Daoy (cell line): Measurements from ENCODE around the gene CD247. TPM values are rescaled to one million over a fixed set of nuclear protein-coding genes. Genes with fewer than 3 reads are reported as not detected.
A peak's percentile ranks its signal among the peaks of the same experiment; 100 is the strongest.

Experiments used
- DNase-seq: peaks from one replicate; pipeline ENCODE4 v3.0.0-alpha.2; 2015; ENCODE audit warnings: low read depth
- total RNA-seq: library from RNA; depleted of rRNA; stranded (reverse); fragments of >200 nt; shearing (Covaris generic); gene quantifications from 2 replicates; pipeline ENCODE4 v1.2.3, GENCODE V29; 2014; rRNA removed

Gene CD247
- total RNA-seq, 1 experiment from 2014 or later: 1.5 TPM

DNA sequence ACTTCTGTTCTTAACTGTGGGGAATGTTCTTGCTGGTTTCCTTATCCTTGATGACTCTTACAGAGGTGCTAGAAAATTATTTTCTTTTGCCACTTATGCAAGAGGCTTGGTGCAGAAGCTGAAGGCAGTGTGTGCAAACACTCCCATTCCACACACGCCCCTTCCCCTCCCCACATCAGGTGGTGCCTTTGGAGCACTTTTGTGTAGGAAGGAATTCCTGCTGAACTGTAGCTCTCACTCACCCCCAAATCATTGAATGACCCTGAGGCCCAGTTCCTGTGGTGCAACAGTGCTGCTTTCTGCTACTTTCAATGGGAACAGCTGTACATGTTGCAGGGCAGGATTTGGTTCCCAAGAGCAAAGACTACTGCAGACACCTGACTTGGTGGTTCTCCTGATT lies 101.8 kb downstream of the CD247 start:
- DNase-seq: no peak

DNA sequence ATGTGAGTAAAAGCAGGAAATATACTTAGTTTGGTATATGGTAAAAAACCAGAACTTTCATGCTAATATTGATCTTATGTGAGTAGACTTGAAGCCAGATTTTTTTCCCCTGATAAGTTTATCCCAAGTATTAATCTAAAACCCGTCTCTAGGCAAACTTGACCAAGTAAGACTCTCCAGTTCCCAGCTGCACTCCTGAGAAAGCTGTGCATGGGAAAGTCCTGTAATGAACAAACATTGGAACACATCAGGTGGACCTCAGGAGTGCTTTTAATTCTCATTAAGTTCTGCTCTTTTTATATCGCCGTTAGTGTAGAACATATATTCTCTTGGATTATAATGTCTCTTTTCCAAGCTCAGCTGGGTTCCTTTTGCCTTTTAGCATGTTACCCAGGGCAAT lies 105.0 kb downstream of the CD247 start:
- DNase-seq: no peak

DNA sequence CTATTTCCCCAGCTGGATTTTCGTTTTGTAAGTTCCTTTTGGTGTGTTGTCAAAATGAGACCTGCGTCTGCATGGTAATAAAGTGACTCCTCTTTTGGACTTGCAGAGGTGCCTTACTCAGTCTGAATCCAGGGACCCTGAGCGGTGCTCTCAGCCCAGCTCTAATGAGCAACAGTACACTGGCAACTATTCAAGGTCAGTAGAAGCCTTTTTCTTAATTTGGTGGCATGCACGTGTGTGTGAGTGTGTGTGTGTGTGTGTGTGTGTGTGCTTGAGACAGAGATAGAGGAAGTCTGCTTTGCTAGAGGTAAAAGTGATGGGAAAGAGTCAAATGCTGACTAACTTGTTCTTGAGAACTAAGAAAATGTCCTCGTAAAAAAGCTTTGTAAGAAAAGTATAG lies 105.4 kb downstream of the CD247 start:
- no peak for DNase-seq

DNA sequence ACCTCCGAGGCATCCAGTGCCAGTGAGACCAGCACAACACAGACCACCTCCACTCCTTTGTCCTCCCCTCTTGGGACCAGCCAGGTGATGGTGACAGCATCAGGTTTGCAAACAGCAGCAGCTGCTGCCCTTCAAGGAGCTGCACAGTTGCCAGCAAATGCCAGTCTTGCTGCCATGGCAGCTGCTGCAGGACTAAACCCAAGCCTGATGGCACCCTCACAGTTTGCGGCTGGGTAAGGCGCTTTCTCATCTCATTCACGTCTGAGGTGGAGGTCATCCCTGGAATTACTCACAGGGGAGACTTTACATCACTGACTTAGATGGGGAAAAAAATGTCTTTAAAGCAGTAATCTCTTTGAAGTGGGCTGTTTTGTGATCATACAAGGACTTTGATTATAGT lies 106.3 kb downstream of the CD247 start:
- DNase-seq: no peak

DNA sequence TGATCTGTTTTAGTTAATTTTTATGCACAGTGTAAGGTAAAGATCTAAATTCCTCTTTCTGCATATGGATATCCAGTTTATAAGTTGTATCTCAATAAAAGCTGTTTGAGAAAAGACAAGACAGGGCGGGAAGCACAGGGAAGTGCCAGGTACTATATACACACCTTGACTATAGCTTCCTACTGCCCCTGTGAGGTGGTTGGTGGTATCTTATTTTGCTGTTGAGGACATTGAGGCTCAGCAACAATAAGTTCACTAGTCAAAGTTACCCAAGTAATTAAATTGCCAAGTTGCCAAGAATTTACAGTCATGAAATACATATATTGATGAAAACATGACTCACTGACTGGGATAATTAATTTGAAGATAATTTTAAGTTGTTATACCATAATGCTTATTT lies 109.1 kb downstream of the CD247 start:
- DNase-seq: no peak

DNA sequence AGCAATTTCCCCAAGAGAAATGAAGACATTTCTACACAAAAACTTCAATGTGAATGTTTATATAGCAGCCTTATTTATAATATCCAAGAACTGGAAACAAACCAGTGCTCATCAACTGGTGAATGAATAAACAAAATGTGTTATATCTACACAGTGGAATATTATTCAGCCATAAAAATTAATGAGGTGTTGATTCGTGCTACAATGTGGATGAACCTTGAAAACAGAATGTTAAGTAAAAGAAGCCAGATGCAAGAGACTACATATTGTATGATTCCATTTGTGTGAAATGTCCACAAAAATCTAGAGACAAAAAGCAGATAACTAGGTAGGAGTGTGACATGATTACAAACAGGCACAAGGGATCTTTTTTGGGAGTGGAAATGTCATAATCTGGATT lies 110.0 kb downstream of the CD247 start:
- no peak for DNase-seq

DNA sequence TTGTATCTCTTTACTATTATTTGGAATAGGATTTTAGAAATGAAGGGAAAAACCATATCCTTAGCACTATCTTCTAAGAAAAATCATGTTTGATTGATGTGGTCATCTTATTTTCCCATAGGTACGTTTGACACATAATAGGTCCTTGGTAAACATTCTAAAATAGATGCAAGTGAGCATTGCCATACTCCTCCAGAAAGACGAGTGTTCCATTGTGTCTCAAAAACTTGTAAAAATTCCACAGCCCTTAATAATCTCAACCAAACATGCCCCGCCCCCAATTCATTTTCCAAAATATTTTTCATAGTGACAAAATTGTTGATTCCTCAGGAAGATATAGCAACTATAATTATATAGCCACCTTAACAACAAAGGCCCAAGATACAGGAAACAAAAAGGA lies 113.4 kb downstream of the CD247 start:
- no peak for DNase-seq

DNA sequence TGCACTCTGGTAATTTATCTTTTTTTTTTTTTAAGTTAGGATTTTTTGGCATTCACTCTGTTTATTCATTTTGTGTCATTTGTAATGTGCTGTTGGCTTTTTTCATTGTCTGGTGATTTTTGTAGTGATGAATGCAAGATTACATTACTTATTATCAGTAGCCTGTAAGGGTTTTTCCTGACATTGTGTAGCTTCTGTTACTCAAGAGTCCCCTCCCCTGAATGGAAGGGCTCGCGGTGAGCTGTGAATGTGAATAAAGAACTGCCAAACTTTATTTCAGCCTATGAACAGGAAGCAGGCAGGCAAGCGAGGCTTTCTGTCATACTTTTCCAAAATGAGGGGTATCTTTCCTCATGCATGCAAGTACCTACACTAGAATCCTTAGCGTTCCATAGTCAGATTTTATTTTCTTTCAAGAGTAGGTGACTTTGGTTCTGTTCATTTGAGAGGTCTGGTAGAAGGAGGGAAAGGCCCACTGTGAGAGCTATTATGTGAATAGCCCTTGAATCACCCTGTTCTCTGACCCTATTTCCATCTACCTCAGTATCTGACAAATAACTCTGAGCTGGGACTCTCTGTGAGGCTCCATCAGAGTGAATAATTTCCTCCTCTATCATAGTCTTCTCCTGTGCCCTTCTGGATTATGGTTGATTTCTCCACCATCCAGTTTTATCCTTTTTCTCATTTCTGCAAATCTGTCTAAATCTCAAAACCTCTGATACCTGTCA lies 114.0 kb downstream of the CD247 start:
- no peak for DNase-seq

DNA sequence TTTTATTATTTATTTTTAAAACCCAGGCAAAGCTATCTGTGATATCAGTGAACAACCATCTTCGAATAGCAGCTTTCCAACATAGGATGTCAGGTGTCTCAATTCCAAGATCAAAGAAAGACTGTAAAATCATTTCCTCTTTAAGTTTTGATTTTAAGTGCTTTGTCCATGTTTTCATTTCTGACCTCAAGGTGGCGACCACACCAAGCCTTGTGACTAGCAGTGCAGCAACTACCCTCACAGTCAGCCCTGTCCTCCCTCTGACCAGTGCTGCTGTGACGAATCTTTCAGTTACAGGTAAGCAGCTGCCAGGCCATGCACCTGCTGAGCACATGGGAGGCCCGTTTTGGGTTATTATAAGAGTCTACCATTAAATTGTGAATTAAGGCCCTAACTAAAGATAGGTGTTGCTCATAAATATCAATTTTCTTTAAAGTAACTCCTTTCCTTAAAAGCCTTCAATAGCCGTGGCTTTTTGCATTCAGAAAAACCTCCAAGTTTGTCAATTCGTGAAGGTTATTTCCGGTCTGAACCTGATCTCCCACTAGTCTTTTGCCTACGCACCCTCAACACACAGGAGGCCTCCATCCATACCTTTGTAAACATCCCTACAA lies 117.0 kb downstream of the CD247 start:
- peak; percentile 44 for DNase-seq

DNA sequence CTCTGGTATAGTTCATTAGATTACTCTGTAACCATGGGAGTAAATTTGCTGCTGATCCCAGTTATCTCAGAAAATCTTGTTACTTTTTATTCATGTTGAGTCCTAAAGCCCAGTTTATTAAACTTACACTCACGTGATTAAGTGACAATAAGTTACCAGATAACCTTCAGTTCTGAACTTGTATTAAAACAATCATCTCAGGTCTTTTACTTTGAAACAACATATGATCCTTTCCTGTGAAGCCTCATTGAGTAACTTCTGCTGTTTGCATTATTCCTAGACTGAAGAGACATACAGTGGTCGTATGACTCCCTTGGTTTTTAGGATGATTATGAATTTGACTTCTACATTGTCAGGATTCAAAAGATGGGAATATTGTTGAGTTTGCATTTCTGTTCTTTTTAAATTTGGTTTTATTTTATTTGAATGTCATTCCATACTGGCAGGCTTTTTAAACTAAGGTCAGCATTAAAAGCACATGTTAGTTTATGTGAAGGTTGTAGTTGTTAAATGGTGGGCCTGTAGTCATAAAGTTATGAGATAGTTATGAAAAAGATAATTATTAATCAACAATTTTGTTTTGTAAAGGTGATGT lies 117.9 kb downstream of the CD247 start:
- DNase-seq: no peak

DNA sequence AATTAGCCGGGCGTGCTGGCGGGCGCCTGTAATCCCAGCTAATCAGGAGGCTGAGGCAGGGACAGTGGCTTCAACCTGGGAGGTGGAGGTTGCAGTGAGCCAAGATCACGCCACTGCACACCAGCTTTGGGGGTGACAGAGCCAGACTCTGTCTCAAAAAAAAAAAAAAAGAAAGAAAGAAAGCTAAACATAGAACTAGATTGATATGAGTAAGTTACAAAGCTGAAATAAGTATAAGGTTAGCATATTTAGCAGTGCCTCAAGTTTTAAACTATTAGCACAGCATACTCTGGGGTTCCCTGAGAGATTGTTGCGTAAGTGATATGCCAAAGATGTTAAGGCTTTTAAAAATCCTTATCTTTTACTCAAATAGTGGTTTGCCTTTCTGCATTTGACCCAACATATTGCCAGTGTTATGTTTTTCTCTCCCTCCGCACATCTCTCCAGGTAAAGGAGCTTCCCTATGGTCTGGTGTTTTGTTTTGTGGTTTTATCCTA lies 126.1 kb downstream of the CD247 start:
- DNase-seq: no peak

DNA sequence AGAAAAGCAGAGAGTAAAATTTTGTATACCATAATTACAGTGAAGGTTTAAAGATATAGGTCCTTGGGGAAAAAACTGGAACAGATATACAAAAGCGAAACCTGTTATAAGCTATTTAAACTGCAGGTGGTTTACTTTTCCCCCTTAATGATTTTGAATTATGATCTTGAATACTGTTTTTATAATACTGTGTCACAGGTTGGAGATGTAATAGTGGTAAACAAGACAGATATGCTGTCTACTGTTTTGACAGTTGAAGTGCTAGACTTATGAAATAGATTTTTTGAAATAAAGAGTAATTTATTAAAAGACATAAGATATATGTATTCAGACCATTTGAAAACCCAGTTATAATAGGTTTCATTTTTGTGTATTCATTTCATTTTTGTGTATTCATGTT lies 129.4 kb downstream of the CD247 start:
- DNase-seq: no peak

DNA sequence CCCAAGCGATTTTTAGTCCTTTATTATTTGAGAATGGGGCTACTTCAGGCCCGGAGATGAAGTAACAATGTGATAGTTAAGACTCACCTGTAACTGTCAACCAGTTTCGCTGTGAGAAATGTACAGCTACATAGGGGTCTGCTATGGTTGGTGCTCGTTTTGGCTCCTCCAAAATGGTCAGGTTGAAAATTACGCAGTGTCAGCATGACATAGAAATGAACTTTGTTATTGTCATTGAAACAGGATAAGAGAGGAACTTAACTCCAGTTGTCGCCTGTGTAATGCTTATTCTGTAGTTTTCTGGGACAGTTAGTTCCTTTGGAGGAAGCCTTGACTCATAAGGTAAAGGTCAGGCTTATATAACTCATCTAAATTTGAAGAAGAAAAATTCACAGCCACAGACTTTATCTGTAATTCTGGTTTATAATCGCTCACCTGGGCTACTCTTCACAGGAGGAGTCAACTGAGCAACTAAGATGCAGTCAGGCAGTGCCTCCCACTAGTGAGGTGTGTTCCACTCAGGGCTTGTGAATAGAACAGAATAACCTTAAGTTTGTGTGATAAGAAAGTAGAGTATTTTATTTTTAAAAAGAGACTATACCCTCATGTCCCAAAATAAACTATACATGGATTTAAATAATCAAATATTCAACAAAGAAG lies 130.9 kb downstream of the CD247 start:
- no peak for DNase-seq

Other genes with a start within 250 kb of the CD247 start
- gene CREG1, start 35.2 kb upstream of the CD247 start, total RNA-seq: 43.8 and 51.9 TPM in 2 replicates
- 0.23 and 0.83 TPM in 2 replicates for gene RCSD1, start 111.7 kb upstream of the CD247 start, total RNA-seq
- 52.1 and 66.0 TPM in 2 replicates for gene MPZL1, start 203.5 kb upstream of the CD247 start, total RNA-seq